HepG2 (cell line): ENCODE results near the gene FGF4. TPM values are rescaled to one million over a fixed set of nuclear protein-coding genes. Genes with fewer than 3 reads are reported as not detected.

Experiments
- ATAC-seq: fragments of 200-7000 bp; cut with Tn5 transposase; 3 replicates; pipeline ENCODE4 v1.9.1; 2020; ENCODE audit warnings: mild to moderate bottlenecking, moderate library complexity
- BruUV-seq: library from RNA; stranded (reverse); fragments of 400-500 nt; replicated peaks from 2 replicates; lab custom pipeline; 2021; lab: Mats Ljungman, UMichigan
- CTCF ChIA-PET: fragments of 300-600 bp; formaldehyde crosslinking; extraction: SDS; loops from one replicate; lab custom pipeline; 2021; ENCODE audit warnings: low total read pairs, inconsistent platforms, low intra/inter-chr PET ratio; lab: Yijun Ruan, JAX
- POLR2A ChIA-PET: fragments of 350-600 bp; sonication (Branson Sonifier 250); formaldehyde crosslinking; loops from one replicate; lab custom pipeline; 2020; ENCODE audit warnings: antibody characterized with exemption, inconsistent platforms; lab: Yijun Ruan, JAX
- DNase-seq: peaks from one replicate; pipeline ENCODE4 v3.0.0-alpha.2; 2015; ENCODE audit warnings: low spot score
- FAIRE-seq: peaks from 3 replicates; lab custom pipeline; 2011; peaks lifted over from hg19 to GRCh38; lab: Jason Lieb, UNC
- H2AFZ ChIP-seq: one replicate; pipeline ENCODE4 v1.6.1; 2011; ENCODE audit warnings: low read length, inconsistent platforms
- H3K27ac ChIP-seq: fragments of 300-600 bp; 3 replicates; pipeline ENCODE4 v1.8.0; 2011; ENCODE audit warnings: mixed run types, mild to moderate bottlenecking, mixed read lengths, low read length, inconsistent platforms; ENCODE audit not compliant: insufficient read depth; ENCODE audit errors: extremely low read length
- H3K27me3 ChIP-seq, 2 experiments: fragments of 200-600 bp in 1 of 2; 2 replicates in 1 of 2; 3 replicates in 1 of 2; pipeline versions ENCODE4 v1.6.0 to v1.8.0; 2011; ENCODE audit warnings: low read length in 2 of 2, mild to moderate bottlenecking in 2 of 2, moderate library complexity in 2 of 2, inconsistent platforms in 1 of 2; ENCODE audit not compliant: insufficient read depth in 2 of 2, control insufficient read depth in 1 of 2
- H3K36me3 ChIP-seq, 2 experiments: fragments of 200-600 bp in 1 of 2; replicated peaks in 1 of 2; 2 replicates in 1 of 2; 3 replicates in 1 of 2; pipeline versions ENCODE4 v1.5.1 to v1.8.0; 2011; ENCODE audit warnings: low read length in 2 of 2, inconsistent platforms in 1 of 2; ENCODE audit not compliant: insufficient read depth in 2 of 2, control insufficient read depth in 1 of 2
- H3K4me1 ChIP-seq: 2 replicates; pipeline ENCODE4 v1.5.1; 2012; ENCODE audit warnings: low read length, inconsistent platforms; ENCODE audit not compliant: insufficient read depth
- H3K4me2 ChIP-seq: 2 replicates; pipeline ENCODE4 v1.6.0; 2011; ENCODE audit warnings: low read depth, low read length, inconsistent platforms
- H3K4me3 ChIP-seq, 3 experiments: fragments of 200-600 bp in 1 of 3; sonication (generic), shearing (Covaris generic) in 1 of 3; replicated peaks in 1 of 3; 2 replicates each; pipeline ENCODE4 v1.5.1; 2011 to 2016; ENCODE audit warnings: low read length in 3 of 3, inconsistent platforms in 2 of 3, low read depth in 2 of 3, mild to moderate bottlenecking in 2 of 3, control low read depth in 1 of 3, mixed read lengths in 1 of 3; ENCODE audit not compliant: insufficient read depth in 1 of 3
- H3K79me2 ChIP-seq: one replicate; pipeline ENCODE4 v1.6.1; 2011; ENCODE audit warnings: low read length, inconsistent platforms; ENCODE audit not compliant: insufficient read depth
- H3K9ac ChIP-seq: 2 replicates; pipeline ENCODE4 v1.6.0; 2011; ENCODE audit warnings: mild to moderate bottlenecking, low read depth, low read length, inconsistent platforms; ENCODE audit not compliant: insufficient read depth
- H3K9me3 ChIP-seq: 2 replicates; pipeline ENCODE4 v1.5.1; 2012; ENCODE audit warnings: mild to moderate bottlenecking, low read length
- H4K20me1 ChIP-seq: 2 replicates; pipeline ENCODE4 v1.6.0; 2011; ENCODE audit warnings: inconsistent platforms, mild to moderate bottlenecking, low read length, moderate library complexity; ENCODE audit not compliant: insufficient read depth
- PBX2 ChIP-seq: IDR thresholded peaks from 2 replicates; pipeline ENCODE4 v1.6.1; 2016; ENCODE audit warnings: control low read depth
- RORA ChIP-seq: sonication (generic); formaldehyde crosslinking; IDR thresholded peaks from 2 replicates; pipeline ENCODE4 v1.5.0; 2020; ENCODE audit warnings: mild to moderate bottlenecking, missing genetic modification reagents, moderate library complexity
- ZNF574 ChIP-seq: sonication (generic); formaldehyde crosslinking; IDR thresholded peaks from 2 replicates; pipeline ENCODE4 v1.4.0; 2020; ENCODE audit warnings: missing genetic modification reagents
- ZNF768 ChIP-seq: sonication (generic); formaldehyde crosslinking; IDR thresholded peaks from 2 replicates; pipeline ENCODE4 v1.4.0; 2020; ENCODE audit warnings: missing genetic modification reagents
- WGBS: methylation state at CpG from one replicate; pipeline ENCODE4 v1.1.6; 2017; ENCODE audit warnings: low lambda C conversion rate; 5-methylcytosine and 5-hydroxymethylcytosine counted together
- in situ Hi-C: cut with HindIII; loops from 2 replicates; pipeline ENCODE4 v1.10.0; 2017; ENCODE audit warnings: low pct_unique_long_range_greater_than_20kb; ENCODE audit not compliant: extremely low pct_ligation_motif_present
- intact Hi-C: fragments of 100-400 bp; cut with micrococcal nuclease; formaldehyde crosslinking; loops from one replicate; pipeline ENCODE4 v1.10.0; 2022; ENCODE audit not compliant: unreplicated experiment
- polyA plus RNA-seq, 8 experiments: library from polyadenylated mRNA; depleted of rRNA in 3 of 8; stranded (reverse) in 7 of 8; unstranded in 1 of 8; fragments of >200 nt; fragmentation: Illumina TruSeq in 4 of 8; extraction: Trizol in 4 of 8; gene quantifications; 2 replicates each; pipeline versions ENCODE4 v1.2.1 to v1.2.3, GENCODE V29; 2011 to 2016; ENCODE audit warnings: low read depth in 4 of 8, missing spikeins in 1 of 8, mixed read lengths in 1 of 8; ENCODE audit not compliant: insufficient read depth in 1 of 8
- total RNA-seq, 5 experiments: library from RNA; depleted of rRNA; stranded (reverse); fragments of >200 nt; fragmentation: Illumina TruSeq; extraction: Trizol; gene quantifications; 2 replicates each; pipeline ENCODE4 v1.2.3, GENCODE V29; 2016; ENCODE audit warnings: low read depth in 1 of 5

FGF4 gene
- total and polyA plus RNA-seq, 2 of the 13 experiments (the other 11 are each of a cell fraction or from before 2014, with no cell fraction given) = not detected

GRCh38 chr11:69799097-69799496 lies 24.0 kb upstream of the FGF4 start (continued):
- no peak for TF ChIP-seq ZNF574
- TF ChIP-seq RORA (CRISPR knock-in tag) = no peak

GRCh38 chr11:69797737-69798528 lies 22.8 kb upstream of the FGF4 start:
- H3K27me3 ChIP-seq = 0 out of 5 replicates have a peak, but pooled peaks cover 0 to 4% of the 10 kb centered on the region in 2 experiments
- H3K4me2 ChIP-seq = no peak overlapping the region
- DNase-seq (no peak), FAIRE-seq (no peak), ATAC-seq (no peak)
- H2AFZ ChIP-seq = no peak overlapping the region
- H3K79me2 ChIP-seq = no peaks in the 10 kb centered on the region
- H3K36me3 ChIP-seq = no peaks in the 10 kb centered on the region
- in situ Hi-C loops = loop anchor here (5.0 kb wide), 1 partner anchor 76 kb away; no protein-coding TSS in a partner anchor
- H3K4me3 ChIP-seq = no peak overlapping the region
- no TSS peak for BruUV-seq
- no peaks in the 10 kb centered on the region for H4K20me1 ChIP-seq
- TF ChIP-seq PBX2 (CRISPR knock-in tag) = no peak
- peak; percentile 85 for TF ChIP-seq ZNF768 (CRISPR knock-in tag)
- H3K4me1 ChIP-seq = no peaks in the 10 kb centered on the region
- H3K9me3 ChIP-seq = no peaks in the 10 kb centered on the region
- H3K27ac ChIP-seq = no peak overlapping the region
- POLR2A ChIA-PET = no interaction called here
- H3K9ac ChIP-seq = no peak overlapping the region
- CTCF ChIA-PET = no interaction called here
- WGBS = 10% methylated on average over 2 of the region's 14 CpGs
- intact Hi-C loops = no loop called here
